ENCODE data around the gene RNF220.

The RNF220 gene

DNA sequence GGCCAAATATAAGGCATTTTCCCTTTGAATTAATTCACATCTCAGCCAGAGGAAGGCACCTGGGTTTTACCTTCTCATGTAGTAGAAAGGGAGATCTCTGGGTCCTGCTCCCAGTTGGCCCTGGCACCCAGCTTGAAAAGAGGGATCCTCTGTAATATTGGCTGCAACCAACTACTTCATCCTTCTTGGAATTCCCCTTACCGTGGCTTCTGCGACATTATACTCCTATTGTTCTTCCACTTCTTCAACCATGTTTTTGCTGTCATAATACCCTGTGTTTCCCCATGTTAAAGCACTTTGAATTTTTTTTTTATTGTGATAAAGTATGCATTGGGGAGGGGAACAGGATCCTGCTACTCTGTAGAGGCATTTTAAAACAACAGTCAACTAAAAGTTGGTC lies 26.8 kb downstream of the RNF220 start:
- no peaks in the 10 kb centered on the region for H3K9me3 ChIP-seq (ENCODE audit: control insufficient read depth, low read length)
- 81 to 88% methylated on average over 2 of the region's 2 CpGs for WGBS, 2 experiments
- no peaks in the 10 kb centered on the region for H3K36me3 ChIP-seq (ENCODE audit: control insufficient read depth, insufficient read depth, low read length)
- H3K27me3 ChIP-seq (ENCODE audit: control insufficient read depth, insufficient read depth, low read length, poor library complexity, severe bottlenecking) = peaks cover 8% of the 10 kb centered on the region
- peaks cover 12% of the 10 kb centered on the region for H3K4me1 ChIP-seq (ENCODE audit: control insufficient read depth, insufficient read depth, low read length)
- H3K27ac ChIP-seq (ENCODE audit: insufficient read depth, low read depth, low read length, poor library complexity, severe bottlenecking) = no peak overlapping the region
- no peak overlapping the region for H3K4me3 ChIP-seq (ENCODE audit: insufficient read depth, low read depth, low read length)

DNA sequence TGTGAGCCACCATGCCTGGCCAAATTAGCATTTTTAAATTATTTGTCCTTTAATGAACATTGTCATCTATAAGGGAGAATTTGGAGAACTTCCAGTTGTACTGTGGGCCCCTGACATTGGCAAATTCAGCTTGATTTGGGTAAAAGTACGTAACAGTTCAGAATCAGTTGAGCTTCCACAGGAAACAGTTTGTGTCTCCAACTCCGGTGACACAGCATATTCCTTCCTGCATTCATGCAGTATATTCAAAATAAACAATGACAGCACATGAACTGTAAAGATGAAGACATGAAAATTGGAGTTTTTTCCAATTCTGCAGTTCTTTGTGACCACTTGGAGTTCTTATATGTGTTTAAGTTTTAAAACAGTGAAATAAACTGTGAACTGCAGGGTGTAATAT lies 28.2 kb downstream of the RNF220 start:
- H3K4me1 ChIP-seq (ENCODE audit: control insufficient read depth, insufficient read depth, low read length) = peaks cover 12% of the 10 kb centered on the region
- H3K9me3 ChIP-seq (ENCODE audit: control insufficient read depth, low read length) = no peaks in the 10 kb centered on the region
- H3K27ac ChIP-seq (ENCODE audit: insufficient read depth, low read depth, low read length, poor library complexity, severe bottlenecking) = no peak overlapping the region
- H3K27me3 ChIP-seq (ENCODE audit: control insufficient read depth, insufficient read depth, low read length, poor library complexity, severe bottlenecking) = peaks cover 8% of the 10 kb centered on the region
- WGBS, 2 experiments = 96 to 100% methylated on average over 2 of the region's 2 CpGs
- H3K36me3 ChIP-seq (ENCODE audit: control insufficient read depth, insufficient read depth, low read length) = no peaks in the 10 kb centered on the region
- H3K4me3 ChIP-seq (ENCODE audit: insufficient read depth, low read depth, low read length) = no peak overlapping the region

DNA sequence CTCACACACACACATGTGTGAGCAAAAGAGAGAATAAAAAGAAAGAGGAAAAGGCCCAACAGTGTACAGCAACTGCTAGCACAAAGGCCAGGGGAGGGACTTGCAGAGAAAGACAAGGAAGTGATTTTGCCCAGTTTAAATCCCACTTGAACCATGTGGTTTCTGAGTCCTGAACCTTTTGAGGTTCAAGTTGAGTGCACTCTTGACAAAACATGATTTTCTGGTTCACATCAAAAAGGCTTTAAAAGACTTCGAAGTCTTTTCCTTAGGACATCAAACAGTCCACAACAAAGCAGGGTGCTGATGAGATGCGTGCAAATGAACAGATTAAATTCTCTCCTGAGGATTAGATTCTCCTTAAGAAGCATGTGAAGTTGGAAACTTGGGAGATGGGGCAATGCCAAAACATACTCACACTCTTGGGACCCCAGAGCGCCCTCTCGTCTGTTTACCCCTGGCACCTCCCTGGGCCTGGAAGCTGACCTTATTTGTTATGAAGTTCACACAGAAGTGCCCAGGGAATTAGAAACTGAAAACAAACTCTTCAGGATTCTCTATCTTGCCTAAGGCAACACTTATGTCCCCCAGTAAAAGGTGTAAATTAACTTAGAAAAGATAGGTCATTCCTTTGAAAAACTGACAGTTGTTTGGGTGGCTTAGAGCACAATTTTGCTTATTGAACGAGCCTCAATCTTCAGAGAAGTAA lies 31.5 kb downstream of the RNF220 start:
- no peaks in the 10 kb centered on the region for H3K4me1 ChIP-seq (ENCODE audit: control insufficient read depth, insufficient read depth, low read length)
- H3K36me3 ChIP-seq (ENCODE audit: control insufficient read depth, insufficient read depth, low read length) = no peaks in the 10 kb centered on the region
- no peak overlapping the region for H3K27ac ChIP-seq (ENCODE audit: insufficient read depth, low read depth, low read length, poor library complexity, severe bottlenecking)
- H3K27me3 ChIP-seq (ENCODE audit: control insufficient read depth, insufficient read depth, low read length, poor library complexity, severe bottlenecking) = no peaks in the 10 kb centered on the region
- H3K4me3 ChIP-seq (ENCODE audit: insufficient read depth, low read depth, low read length) = no peak overlapping the region
- H3K9me3 ChIP-seq (ENCODE audit: control insufficient read depth, low read length) = no peaks in the 10 kb centered on the region
- WGBS, 2 experiments = 76 to 78% methylated on average over 5 of the region's 5 CpGs

DNA sequence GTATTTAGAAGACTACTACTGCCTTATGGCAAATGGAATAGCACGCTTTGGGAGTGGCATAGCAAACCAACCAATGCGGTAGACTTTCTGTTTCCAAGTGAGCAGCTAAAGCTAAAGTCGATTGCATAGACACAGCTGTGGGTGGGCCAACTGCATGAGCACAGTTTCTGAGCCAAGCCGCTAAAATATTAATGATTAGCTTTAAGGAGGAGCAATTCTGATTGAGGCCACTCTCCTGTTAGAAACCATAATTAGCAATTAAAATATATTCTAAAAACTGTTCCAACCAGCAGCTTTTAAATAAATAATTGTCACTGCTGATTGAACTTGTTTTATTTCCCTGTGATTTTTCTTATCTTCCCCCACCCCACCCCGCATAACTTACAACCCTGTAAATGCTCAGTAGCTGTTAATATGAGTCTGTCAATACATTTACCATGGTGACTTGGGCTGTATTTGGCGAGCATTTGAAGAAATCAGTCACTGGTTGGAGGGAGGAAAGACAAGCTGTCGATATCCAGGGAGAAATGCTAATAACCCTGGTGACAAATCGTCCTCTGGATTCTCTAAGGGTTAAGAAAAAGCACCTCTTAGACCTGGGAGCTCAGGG lies 32.2 kb downstream of the RNF220 start:
- H3K4me3 ChIP-seq (ENCODE audit: insufficient read depth, low read depth, low read length) = no peak overlapping the region
- no peak overlapping the region for H3K27ac ChIP-seq (ENCODE audit: insufficient read depth, low read depth, low read length, poor library complexity, severe bottlenecking)
- H3K36me3 ChIP-seq (ENCODE audit: control insufficient read depth, insufficient read depth, low read length) = no peaks in the 10 kb centered on the region
- no peaks in the 10 kb centered on the region for H3K27me3 ChIP-seq (ENCODE audit: control insufficient read depth, insufficient read depth, low read length, poor library complexity, severe bottlenecking)
- WGBS, 2 experiments = 54 to 67% methylated on average over 7 to 8 of the region's 8 CpGs
- H3K4me1 ChIP-seq (ENCODE audit: control insufficient read depth, insufficient read depth, low read length) = no peaks in the 10 kb centered on the region
- no peaks in the 10 kb centered on the region for H3K9me3 ChIP-seq (ENCODE audit: control insufficient read depth, low read length)

DNA sequence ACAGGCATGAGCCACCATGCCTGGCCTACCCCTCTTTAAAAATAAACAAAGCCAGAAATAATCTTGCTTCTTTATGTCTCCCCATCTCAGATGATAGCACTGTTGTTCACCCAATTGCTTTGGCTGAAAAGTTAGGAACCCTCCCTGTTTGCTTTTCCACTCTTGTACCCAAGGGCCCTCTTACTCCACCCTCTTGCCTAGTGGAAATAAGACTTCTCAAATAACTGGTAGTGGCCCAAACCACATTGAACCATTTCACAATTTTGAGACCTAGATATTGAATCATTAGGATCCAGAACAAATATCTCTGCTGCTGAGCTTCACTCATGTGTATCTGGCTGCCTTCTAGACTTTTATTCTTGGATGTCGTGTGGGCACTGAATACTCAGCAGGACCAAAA lies 37.7 kb downstream of the RNF220 start:
- WGBS, 2 experiments = 81 to 96% methylated on average over 1 of the region's 1 CpG
- H3K9me3 ChIP-seq (ENCODE audit: control insufficient read depth, low read length) = no peaks in the 10 kb centered on the region
- H3K4me3 ChIP-seq (ENCODE audit: insufficient read depth, low read depth, low read length) = no peak overlapping the region
- H3K27ac ChIP-seq (ENCODE audit: insufficient read depth, low read depth, low read length, poor library complexity, severe bottlenecking) = no peak overlapping the region
- H3K36me3 ChIP-seq (ENCODE audit: control insufficient read depth, insufficient read depth, low read length) = no peaks in the 10 kb centered on the region
- H3K27me3 ChIP-seq (ENCODE audit: control insufficient read depth, insufficient read depth, low read length, poor library complexity, severe bottlenecking) = no peaks in the 10 kb centered on the region
- no peaks in the 10 kb centered on the region for H3K4me1 ChIP-seq (ENCODE audit: control insufficient read depth, insufficient read depth, low read length)

DNA sequence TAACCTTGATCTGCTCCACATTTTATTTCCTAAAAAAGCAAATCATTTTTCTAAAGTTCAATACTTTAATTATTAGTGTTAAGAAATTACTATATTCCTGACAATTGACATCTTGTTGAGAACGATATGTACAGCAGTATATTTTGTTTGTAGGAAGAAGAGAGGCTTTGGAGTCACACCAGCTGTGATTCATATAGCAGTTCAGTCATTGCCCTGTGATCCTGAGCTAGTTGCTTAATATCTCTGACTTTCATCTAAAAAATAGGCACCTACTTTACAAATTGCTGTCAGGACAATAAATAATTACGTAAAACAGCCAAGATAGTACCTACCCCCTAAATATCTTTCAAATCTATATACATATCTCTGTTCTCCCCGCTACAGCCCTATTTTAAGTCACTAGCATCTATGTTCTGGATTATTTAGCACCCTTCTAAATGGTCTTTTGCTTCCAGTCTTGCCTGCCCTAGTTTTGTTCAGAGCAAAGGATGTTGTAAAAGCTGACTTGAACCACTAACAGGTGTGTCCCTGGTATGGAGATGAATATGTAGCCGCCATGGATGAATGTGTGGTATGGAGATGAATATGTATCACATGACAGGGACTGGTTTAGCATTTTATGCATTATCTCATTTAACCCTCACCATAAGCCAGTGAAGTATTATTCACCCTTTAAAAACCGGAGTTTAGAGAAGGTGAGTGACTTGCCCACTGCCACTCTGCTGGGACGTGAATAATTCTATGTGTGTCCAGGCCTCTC lies 42.2 kb downstream of the RNF220 start:
- no peak overlapping the region for H3K4me3 ChIP-seq (ENCODE audit: insufficient read depth, low read depth, low read length)
- H3K36me3 ChIP-seq (ENCODE audit: control insufficient read depth, insufficient read depth, low read length) = no peaks in the 10 kb centered on the region
- no peaks in the 10 kb centered on the region for H3K4me1 ChIP-seq (ENCODE audit: control insufficient read depth, insufficient read depth, low read length)
- H3K27me3 ChIP-seq (ENCODE audit: control insufficient read depth, insufficient read depth, low read length, poor library complexity, severe bottlenecking) = no peaks in the 10 kb centered on the region
- no peaks in the 10 kb centered on the region for H3K9me3 ChIP-seq (ENCODE audit: control insufficient read depth, low read length)
- WGBS, 2 experiments = 91 to 95% methylated on average over 6 of the region's 6 CpGs
- H3K27ac ChIP-seq (ENCODE audit: insufficient read depth, low read depth, low read length, poor library complexity, severe bottlenecking) = no peak overlapping the region

DNA sequence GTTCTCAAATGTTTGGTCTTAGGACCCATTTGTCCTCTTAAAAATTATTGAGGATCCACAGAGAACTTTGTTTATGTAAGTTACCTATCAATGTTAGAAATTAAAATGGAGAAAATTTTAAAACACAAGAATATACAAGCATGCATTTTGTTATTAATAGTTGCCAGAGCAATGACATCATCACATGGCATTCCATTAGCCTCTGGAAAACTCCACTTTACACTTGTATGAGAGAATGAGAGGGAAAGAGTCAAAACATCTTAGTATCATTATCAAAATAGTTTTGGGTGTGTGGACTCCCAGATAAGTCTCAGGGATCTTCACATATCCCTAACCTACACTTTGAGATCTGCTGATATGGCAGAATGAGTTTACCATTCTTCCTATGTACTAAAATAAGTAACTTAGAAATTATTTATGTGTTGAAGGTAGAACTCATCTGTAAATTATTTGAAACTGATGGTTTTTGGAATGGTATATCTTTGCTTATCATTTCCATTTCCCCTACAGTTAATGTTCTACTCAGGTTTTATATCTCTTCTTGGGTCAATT lies 48.8 kb downstream of the RNF220 start:
- H3K4me1 ChIP-seq (ENCODE audit: control insufficient read depth, insufficient read depth, low read length) = no peaks in the 10 kb centered on the region
- H3K9me3 ChIP-seq (ENCODE audit: control insufficient read depth, low read length) = no peaks in the 10 kb centered on the region
- no peak overlapping the region for H3K4me3 ChIP-seq (ENCODE audit: insufficient read depth, low read depth, low read length)
- H3K36me3 ChIP-seq (ENCODE audit: control insufficient read depth, insufficient read depth, low read length) = no peaks in the 10 kb centered on the region
- H3K27ac ChIP-seq (ENCODE audit: insufficient read depth, low read depth, low read length, poor library complexity, severe bottlenecking) = no peak overlapping the region
- H3K27me3 ChIP-seq (ENCODE audit: control insufficient read depth, insufficient read depth, low read length, poor library complexity, severe bottlenecking) = no peaks in the 10 kb centered on the region

DNA sequence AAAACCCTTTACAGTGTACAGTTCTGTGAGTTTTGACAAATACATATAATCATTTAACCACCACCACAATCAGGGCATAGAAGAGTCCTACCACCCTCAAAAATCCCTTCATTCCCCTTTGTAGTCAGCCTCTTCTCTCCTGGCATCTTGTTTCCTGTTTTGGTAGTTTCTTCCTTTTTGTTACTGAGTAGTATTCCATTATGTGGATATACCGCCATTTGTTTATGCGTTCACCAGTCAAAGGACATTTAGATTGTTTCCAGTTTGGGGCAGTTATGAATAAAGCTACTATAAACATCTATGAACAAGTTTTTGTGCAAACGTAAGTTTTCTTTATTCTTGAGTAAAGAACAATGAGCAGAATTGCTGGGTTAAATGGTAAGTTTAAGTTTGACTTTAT lies 49.6 kb downstream of the RNF220 start:
- no peak overlapping the region for H3K27ac ChIP-seq (ENCODE audit: insufficient read depth, low read depth, low read length, poor library complexity, severe bottlenecking)
- no peaks in the 10 kb centered on the region for H3K27me3 ChIP-seq (ENCODE audit: control insufficient read depth, insufficient read depth, low read length, poor library complexity, severe bottlenecking)
- 95 to 100% methylated on average over 1 to 3 of the region's 3 CpGs for WGBS, 2 experiments
- no peaks in the 10 kb centered on the region for H3K36me3 ChIP-seq (ENCODE audit: control insufficient read depth, insufficient read depth, low read length)
- H3K9me3 ChIP-seq (ENCODE audit: control insufficient read depth, low read length) = no peaks in the 10 kb centered on the region
- H3K4me1 ChIP-seq (ENCODE audit: control insufficient read depth, insufficient read depth, low read length) = no peaks in the 10 kb centered on the region
- H3K4me3 ChIP-seq (ENCODE audit: insufficient read depth, low read depth, low read length) = no peak overlapping the region

DNA sequence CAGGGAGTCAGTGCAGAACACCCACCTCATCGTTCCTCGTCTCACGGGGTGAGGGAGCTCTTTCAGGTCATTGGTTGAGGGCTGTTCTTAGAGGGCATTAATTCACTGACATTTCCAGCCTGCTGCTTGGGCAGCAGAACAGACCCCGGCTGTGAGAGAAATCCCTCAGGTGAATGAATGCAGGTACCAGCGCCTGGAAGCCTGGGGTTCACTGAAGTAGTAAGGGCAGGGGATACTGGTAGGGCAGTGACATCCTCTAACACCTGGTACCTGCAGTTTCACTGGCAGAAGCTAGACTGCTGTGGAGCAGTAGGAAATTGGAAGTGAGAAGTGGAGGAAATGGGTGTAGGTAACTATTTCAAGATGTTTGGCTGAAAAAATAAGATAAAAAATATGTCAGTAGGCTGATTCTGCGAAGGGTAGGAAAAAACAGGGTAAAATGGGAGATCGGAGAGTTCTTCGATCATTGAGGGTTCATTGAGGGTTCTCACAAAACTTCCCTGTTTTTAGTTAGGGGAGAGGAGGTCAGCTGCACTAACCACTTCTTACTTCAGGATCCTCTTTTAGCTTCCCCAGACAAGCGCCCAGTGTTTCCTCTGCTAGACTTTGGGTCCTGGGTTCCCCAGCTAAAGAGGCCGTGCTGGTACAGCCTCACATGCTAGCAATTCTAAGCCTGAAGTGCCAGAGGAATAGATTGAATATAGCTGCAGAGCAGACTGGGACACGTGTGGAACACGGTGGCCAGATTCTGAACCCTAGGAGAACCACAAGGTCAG lies 55.2 kb downstream of the RNF220 start:
- no peaks in the 10 kb centered on the region for H3K27me3 ChIP-seq (ENCODE audit: control insufficient read depth, insufficient read depth, low read length, poor library complexity, severe bottlenecking)
- no peaks in the 10 kb centered on the region for H3K4me1 ChIP-seq (ENCODE audit: control insufficient read depth, insufficient read depth, low read length)
- H3K9me3 ChIP-seq (ENCODE audit: control insufficient read depth, low read length) = no peaks in the 10 kb centered on the region
- H3K4me3 ChIP-seq (ENCODE audit: insufficient read depth, low read depth, low read length) = no peak overlapping the region
- H3K36me3 ChIP-seq (ENCODE audit: control insufficient read depth, insufficient read depth, low read length) = no peaks in the 10 kb centered on the region
- 92 to 93% methylated on average over 12 of the region's 12 CpGs for WGBS, 2 experiments
- H3K27ac ChIP-seq (ENCODE audit: insufficient read depth, low read depth, low read length, poor library complexity, severe bottlenecking) = no peak overlapping the region

DNA sequence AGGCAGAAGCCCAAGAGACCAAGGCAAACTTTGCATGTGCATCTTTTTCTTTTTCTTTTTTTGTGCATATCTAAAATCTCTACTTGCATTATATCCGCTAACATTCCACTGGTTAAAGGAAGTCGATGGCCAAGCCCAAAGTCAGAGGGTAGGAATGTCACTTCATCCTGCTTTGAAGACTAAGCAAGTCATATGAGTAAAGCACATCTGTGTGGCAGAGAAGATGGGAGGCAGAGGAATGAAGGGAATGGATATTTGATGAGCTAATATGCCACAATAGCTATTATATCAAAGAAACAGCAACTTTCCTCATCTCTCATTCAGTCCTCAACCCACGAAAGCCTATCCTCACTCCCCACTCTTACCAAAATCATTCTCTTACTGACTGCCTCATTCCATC lies 59.3 kb downstream of the RNF220 start:
- H3K4me3 ChIP-seq (ENCODE audit: insufficient read depth, low read depth, low read length) = no peak overlapping the region
- no peak overlapping the region for H3K27ac ChIP-seq (ENCODE audit: insufficient read depth, low read depth, low read length, poor library complexity, severe bottlenecking)
- no peaks in the 10 kb centered on the region for H3K36me3 ChIP-seq (ENCODE audit: control insufficient read depth, insufficient read depth, low read length)
- no peaks in the 10 kb centered on the region for H3K4me1 ChIP-seq (ENCODE audit: control insufficient read depth, insufficient read depth, low read length)
- no peaks in the 10 kb centered on the region for H3K9me3 ChIP-seq (ENCODE audit: control insufficient read depth, low read length)
- H3K27me3 ChIP-seq (ENCODE audit: control insufficient read depth, insufficient read depth, low read length, poor library complexity, severe bottlenecking) = no peaks in the 10 kb centered on the region
- 92 to 94% methylated on average over 3 of the region's 3 CpGs for WGBS, 2 experiments

Data from ectodermal cell (in vitro differentiated cells).